MV-4-11 (cell line): ENCODE results near the gene FSTL4.

Experiments used
- DNase-seq: peaks from one replicate; lab custom pipeline; 2025; lab: John Stamatoyannopoulos, UW

FSTL4 gene

DNA sequence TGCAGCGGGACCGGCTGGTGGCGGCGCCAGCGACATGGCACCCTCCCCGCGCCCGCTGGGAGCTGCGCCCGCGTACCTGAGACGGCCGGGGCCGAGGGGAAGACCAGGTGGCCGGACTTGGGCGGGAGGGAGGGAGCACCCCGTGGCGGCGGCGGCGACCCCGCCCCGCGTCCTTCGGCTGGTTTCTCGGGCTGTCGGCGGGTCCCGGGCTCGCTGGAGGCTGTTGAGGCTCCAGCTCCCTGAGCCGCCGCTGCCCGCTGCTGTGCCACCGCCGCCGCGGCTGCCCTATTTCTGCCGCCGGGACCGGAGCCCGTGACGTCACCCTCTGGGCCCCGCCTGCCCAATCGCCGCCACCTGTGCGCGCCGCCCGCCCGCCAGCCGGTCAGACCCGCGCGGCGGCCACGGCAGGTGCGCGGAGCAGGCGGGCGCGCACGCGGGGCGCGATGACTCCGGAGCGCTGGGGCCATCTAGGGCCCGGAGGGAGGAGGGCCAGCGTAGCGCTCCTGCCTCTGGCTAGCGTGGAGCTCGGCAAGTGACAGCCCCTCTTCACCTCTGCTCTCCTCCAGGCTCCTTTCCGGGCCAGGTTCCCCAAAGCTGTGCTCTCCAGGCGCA, at the start of gene FSTL4:
FSTL4 (minus strand) TSS at position 293 of the 612 bp plus-strand sequence.
- no peak for DNase-seq

DNA sequence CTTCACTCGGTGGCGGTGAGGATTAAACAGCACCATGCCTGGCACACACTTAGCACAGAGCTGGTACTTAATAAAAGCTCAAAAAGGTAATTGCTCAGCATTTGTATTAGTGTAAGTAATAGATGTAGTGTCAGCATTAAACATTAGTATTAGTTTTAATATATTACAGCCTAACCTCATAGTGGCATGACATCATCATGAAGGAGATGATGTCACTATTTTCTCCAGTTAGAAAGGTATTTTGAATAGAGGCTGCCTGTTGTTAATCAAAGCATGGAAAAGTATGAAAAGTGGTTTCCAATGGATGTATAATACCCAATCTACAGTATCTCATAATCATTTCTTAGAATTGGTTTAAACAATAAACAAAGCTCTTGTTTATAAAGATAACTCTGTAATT, 49.0 kb upstream of the FSTL4 start:
- no peak for DNase-seq

DNA sequence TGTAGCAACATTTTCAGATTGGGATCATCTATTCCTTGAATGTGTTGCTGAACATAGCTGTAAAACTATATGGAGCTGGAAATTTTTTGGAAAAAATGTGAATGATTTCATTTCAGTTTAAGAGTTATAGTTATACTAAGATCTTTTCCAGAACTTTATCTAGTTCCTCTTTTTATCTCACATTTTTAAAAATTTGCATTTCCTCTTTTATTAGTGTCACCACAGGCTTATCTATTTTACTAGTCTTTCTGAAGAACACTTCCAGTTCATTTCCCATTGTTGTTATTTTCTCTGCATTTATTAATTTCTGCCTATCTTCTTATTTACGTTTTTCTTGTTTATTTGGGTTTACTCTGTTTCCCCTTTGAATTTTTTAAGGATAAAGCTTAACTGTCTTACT, 46.0 kb upstream of the FSTL4 start:
- peak; percentile 58 for DNase-seq

DNA sequence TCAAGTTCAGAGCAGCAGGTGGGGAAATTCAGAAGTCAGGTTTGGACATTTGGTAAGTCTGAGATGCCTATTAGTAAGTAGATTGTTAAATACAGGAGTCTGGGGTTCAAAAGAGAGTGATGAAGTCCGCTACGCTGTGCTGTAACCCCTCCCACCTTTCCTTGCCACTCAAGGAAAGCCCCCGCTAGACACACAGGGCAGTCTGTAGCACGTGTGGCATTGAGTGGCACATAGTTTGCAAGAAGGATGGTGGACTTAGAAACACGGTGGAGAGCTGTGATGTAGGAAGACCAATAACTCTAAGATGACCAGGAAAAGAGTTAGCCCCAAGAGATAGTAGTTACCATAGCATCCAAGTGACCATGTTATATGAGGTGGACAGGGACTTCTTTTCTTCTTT, 44.7 kb upstream of the FSTL4 start:
- DNase-seq: no peak

DNA sequence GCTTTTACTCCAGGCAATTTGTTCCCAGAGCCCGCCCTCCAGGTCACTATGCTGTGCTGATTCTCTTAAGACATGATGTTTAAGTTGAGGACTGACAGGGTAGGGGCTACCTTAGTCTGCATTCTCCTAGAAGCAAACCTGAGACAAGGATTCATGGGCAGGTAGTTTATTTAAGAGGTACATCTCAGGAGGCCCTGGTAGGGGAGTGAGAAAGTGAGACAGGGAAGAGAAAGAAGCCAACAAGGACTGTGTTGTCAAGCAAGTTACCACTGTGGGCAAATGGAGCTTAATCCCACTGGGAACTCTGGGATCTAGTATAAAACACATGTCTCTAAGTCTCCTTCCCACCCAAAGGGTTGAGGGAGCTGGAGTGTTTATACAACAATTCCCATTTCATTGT, 43.6 kb upstream of the FSTL4 start:
- DNase-seq: no peak

DNA sequence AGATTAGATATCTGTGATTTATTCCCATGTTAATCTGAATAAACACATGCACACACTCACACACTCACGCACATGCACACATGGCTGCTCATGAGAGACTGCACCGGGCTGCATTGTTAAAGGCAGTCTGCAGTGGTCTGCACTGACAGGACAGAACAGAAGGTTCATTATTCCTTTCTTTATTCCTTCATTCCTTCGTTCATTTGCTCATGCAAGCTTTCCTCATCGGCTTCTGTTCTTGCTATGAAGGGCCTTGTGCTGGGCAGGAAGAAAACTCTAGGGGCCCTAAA, 41.4 kb upstream of the FSTL4 start:
- no peak for DNase-seq

DNA sequence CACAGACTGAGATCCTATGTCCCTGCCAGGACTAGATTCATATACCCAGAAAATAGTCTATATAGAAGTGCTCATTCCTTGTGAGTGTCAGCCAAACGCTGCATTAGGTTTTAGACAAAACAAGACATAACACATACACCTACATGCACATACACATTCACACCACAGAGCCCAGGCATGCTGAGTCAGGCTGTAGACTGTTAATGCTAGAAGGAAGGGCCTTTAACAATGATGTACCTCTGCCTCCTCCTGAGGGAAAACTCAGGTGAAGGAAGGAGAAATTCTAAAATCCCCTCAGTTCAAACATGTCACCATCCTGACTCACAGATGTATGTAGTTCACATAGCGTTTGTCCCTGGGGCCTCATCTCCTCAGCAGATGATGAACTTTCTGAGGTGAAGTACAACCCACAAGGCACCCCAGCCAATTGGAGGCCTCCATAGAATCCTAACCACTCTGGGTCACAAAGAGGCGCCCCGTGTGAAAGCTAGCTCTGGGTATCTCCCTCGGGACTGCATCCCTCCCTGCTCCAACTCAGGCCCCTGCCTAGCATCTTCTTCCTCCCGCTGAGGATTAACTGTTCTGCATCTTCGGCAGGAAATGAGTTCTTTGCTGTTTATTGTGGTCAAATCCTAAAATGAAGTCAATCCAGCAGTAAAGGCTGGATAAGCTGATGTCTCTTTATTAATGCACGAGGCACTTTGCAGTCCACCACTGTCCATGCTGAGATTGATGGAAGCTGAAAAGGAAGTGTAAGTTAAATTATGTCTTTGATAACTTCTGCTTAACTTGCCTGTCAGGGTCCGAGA, 40.8 kb upstream of the FSTL4 start:
- no peak for DNase-seq

DNA sequence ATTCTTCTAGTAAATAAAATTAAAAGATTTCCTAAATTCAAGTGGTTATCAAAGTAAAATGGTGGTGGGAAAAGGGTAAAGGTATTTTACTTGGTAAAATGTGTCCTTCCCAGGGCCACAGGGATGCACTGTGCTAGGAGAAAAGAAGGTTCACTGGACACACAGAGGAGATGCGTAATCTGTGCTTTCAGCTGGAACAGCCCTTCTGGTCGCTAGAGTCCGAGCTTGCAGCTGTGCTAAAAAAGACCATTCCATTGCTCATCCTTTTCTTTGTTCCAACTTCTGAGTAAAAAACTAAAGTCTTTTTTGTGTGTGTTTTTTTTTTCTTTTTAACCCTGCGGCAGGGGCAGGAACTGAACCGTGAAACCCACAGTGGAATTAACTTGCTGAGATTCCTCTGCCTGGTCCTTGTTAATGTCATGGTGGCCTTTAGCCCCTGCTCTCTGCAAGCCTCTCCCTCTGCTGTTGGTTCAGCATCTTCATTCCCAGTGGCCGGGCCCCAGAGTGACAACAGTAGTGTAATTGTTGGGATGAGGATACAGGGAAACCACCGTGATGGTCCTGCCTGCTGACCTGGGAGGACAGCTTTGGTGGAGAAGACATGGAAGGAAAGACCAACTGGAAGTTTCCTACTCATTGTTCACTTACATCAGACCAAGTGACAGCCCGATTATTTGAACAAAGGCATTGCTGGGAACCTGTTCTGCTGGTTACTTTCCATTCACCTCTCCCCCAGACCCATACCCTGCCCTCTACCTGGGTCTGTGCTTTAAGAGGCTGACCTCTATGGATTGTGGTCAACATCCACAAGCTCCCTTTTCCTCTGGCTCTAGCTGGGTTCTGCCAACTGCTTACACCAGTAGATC, 31.9 kb upstream of the FSTL4 start:
- DNase-seq: no peak

DNA sequence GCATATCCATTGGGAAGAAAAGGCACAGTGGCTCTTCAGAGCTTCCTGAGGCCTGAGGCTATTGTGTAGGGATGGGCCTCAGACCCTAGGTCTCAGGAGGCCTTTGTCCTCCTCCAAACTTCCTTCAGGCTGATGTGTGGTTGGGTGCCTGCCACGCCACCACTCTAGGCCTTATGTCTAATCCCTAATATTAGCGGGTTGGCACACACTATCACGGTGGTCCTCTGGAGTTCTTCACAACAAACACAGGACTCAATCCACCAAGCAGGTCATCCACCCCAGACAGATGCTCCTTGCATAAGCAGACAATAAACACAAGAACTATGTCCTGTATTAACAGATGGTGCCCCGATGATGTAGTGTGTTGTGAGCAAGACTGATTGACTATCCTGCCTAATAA, 31.0 kb upstream of the FSTL4 start:
- DNase-seq: no peak

DNA sequence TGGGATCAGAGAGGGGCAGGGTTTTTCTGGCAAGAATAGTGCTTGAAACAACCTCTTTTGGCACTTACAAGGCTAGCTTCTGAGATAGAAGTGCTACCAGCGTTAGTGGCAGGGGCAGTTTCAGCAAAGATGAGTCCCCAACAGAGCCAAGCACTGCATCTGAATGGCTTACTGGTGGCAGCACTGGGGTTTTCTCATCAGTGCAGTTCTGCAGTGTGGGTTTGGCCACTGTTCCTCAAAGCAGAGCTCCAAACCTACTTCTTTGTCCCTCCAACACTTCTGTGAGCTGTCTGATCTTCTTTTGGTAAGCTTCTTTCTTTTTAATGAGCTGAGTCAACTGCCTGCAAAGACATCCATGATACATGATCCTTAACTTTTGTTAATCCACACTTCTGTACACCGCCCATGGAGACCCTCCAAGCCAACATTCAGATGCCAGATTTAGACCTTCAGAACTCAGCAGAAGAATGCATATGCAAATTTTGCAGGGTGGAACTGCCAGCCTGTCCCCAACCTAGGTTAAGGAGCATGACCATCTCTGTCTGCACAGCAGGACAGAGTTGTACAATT, 29.9 kb upstream of the FSTL4 start:
- DNase-seq: no peak

DNA sequence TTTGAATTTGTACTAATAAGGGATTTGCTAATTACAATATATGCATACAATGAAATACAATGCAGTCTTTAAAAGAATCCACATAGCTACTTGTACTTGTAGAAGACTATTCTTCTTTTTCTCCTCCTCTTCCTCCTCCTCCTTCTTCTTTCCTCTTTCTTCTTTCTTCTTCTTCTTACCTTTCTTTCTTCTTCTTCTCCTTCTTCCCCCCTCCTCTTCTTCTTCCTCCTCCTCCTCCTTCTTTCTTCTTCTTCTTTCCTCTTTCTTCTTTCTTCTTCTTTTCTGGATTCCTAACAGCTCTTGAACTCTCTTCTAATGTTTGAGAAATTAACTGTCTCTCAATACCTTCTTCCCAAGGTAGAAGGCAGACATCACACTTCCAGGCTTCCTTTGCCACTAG, 29.3 kb upstream of the FSTL4 start:
- no peak for DNase-seq

DNA sequence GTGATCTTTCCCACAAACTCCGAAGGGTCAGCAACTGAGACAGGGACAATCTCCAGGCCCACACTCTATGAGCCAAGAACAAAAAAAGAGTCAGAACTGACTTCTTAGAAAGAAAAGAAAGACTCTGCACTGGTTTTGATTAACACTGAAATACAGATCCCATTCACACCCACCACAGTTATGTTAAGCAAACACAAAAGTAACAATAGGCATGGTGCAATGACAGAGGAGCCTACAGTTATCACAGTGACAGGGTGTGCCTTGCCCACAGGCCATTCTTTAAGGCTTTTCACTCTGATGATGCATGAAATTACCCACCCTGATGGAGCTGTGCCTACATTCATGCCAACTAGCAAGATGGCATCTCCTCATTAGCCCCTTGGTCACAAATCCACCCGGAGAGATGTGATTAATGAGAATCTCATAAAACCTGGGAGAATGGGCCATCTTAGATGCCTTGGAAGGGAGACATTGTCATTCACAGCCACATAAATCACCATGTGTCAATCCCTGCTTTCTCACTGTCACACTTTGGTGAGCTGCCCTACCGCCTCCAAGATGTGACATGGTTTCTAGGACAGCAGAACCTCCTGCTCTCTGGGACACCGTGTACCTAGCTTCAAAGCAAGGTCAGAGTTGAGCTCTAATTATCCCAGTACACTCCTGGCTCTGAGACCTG, 27.6 kb upstream of the FSTL4 start:
- DNase-seq: no peak

DNA sequence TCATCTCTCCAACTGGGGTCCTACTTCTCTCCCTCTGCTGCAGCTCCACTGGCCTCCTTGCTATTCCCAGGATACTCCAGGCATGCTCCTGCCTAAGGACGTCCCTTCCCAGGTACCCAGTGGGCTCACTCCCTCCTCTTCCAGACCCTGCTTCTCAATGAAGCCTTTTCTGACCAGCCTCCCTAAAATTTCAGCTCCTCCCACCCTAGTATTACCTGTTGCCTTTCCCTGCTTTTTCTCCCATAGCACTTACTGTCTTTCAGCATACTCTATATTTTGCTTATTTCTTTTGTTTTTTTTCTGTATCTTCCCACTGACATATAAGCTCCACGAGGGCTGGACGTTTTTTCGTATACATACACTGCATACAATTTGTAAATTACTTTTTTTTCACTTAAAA, 26.1 kb upstream of the FSTL4 start:
- DNase-seq: no peak

DNA sequence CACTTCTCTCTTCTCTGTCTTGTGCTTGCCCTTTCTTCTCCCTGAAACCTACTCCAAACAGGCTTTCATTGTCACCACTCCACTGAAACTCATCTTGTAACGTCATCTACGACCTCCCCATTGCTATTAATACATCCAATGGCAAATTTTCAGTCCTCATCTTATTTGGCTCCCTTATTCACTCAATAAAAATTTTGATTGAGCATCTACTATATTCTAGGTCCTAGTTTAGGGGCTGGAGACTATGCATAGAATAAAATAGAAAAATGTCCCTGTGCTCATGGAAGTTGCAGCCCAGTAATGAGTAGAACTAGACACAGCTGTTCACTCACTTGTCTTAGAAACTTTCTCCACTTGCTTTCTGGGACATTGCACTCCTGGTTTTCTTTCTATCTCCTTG, 24.9 kb upstream of the FSTL4 start:
- no peak for DNase-seq

DNA sequence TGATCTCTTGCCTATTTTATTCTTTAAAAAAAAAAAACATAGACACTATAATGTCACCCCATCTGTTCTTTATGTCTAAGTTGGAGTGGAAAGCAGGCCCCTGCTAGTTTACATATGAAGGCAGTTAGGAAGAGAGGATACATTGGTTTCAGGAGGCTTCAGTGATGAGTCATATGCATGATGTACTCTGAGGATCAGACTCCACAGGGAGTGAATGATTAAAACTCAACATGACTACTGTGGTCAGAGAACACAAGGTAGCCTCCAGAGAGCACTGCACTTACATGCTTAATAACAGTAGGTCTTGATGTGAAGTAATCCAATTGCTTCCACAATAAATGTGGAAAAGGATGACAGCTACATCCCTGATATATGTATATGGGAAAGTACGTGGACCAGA, 22.7 kb upstream of the FSTL4 start:
- DNase-seq: no peak

DNA sequence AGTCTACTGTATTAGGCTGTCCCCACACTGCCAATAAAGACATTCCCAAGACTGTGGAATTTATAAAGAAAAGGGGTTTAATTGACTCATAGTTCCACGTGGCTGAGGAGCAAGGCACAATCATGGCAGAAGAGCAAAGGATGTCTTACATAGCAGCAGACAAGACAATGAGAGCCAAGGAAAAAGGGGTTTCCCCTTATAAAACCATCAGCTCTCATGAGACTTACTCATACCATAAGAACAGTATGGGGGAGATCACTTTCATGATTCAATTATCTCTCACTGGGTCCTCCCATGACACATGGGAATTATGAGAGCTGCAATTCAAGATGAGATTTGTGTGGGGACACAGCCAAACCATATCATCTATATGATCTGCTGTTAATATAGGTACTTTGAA, 14.8 kb upstream of the FSTL4 start:
- no peak for DNase-seq

DNA sequence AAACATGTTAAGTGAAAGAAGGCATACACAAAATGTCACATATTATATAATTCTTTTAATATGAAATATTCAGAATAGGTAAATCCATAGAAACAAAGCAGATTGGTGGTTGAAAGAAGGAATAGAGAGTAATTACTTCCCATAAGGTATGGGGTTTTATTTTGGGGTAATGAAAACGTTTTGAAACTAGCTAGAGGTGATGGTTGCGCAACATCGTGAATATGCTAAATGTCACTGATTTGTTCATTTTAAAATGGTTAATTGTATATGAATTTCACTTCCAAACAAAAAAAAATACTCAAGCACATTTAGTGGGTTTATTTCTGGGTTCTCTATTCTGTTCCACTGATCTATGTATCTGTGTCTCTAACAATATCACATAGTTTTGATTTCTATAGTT, 12.0 kb upstream of the FSTL4 start:
- no peak for DNase-seq

DNA sequence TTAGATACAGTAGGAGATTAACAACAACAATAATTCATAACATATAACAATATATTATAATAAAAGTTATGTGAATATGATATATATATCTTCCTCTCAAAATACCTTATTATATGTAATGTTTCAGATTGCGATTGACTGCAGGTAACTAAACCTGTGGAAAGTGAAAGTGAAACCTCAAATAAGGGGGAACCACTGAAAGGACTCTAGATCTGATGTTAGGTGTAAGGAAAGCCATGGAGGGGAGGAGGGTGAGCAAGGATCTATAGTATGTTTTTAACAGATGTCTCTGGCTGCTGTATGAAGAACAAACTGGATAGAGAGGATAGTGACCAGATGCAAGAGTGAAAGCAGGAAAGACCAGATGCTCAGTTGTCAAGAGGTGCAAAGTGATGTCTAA, 5.8 kb upstream of the FSTL4 start:
- no peak for DNase-seq

DNA sequence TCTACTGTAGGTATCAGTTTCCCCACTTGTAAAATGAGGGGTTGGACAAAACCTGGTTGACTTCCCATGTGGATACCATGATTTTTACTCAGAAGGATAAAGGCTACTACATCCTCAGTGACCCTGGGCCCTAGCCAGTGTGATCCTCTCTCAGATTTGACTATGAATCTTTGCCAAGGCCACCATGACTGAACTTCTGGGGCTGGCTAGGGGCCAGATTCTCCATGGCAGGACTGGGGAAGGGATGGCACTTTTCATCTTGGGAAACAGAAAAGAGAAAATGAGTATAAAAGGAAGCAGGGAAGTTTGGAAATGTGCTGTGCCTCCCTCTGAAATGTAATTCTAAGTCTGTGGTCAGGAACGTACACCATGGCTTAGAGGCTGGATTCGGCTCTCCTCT, 1.4 kb upstream of the FSTL4 start:
- DNase-seq: no peak

DNA sequence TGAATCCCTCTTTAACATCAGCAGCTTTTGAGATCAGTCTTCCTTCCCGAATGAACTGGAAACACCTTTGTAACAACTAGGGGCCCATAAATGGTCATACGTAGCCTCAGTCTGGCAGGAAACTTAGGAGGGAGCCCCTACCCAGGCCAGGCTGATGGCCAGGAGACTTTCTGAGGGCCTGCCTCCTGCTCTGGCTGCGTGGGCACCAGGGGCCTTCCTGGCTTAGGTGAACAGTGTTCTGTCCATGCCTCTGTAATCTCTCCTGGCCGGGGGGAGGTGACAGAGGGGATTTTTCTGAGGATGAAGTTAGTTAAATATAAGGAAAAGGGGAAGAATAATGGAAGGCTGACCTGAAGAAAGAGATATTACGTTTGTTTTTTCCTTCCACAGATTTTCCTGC, 843 bp upstream of the FSTL4 start:
- DNase-seq: no peak

DNA sequence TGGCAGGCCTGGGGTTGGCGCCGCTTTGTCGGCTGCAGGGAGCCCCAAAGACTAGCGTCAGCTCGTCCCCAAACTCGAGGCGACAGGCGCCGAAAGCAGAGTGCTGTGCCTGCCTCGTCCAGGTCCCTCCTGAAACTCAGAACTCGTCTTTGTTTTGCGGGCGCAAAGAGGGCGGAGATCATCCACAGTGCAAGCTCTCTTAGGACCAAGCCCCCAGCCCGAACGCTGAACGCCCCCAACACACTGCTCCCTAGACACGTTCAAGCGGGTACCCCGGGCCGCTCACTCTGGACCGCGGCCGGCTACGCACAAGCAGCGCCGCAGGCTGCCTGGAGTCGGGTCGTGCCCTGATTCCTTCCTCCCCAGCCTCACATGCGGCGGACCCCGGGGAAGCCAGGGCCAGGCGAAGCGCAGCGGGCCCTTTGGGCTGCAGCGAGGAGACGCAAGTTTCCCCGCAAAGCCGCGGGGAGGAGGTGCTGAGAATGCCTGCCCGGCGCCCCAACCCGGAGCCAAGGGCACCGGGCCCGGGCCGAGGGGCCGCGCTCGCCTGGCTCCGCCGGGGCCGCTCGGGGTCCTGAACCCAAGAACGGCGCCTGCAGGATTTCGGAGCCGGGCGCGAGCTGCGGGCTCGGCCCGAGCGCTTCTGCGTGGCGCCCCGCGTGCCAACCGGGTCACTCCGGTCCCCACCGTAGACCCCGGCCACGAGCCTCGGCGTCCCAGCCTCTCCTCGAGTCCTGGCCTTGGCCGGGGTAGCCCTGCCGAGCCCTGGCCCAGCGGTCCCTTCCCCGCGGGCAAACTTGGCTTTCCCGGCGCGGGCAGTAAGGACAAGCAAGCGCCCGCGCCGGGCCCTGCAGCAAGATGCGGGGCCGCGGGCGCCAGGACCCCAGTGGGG, 738 bp downstream of the FSTL4 start:
- no peak for DNase-seq
